Ramos (cell line): ENCODE measurements around the gene NDUFA9.

Experiments used
- in situ Hi-C: fragments of 300-500 bp; cut with MboI; formaldehyde crosslinking; loops from one replicate; pipeline ENCODE4 v1.14.3; 2022; ENCODE audit warnings: low sequenced_read_pairs; ENCODE audit not compliant: unreplicated experiment

Gene NDUFA9

GRCh38 chr12:4648501-4649357 is at the start of gene NDUFA9, which contains the start of gene AKAP3:
Gene NDUFA9 (plus strand): TSS chr12:4649114. CDS start chr12:4649127, 13 bp downstream.
Gene AKAP3 (minus strand): TSS chr12:4649051. CDS start chr12:4638196, 10,855 bp downstream.
- in situ Hi-C loops, result no loop called here

DNA sequence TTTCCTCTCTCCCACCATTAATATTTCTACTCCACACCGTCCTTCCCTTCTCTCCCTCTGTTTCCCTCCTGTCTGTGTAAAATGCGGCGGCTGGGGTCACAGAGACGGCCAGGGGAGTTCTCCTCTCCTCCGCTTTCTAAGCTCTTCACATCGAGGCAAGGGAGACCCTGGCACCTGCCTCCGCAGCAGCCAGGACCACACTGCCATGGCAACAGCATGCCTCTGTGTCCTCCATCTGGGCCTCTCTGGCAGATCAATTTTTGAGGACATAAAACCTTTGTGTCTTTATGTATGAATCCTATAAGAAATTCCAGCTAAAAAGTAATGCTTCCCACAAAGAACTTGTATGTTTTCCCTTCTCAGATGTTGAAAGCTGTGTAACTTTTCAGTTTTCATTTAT is 45.5 kb upstream of the NDUFA9 start:
- in situ Hi-C loops, result no loop called here

- in situ Hi-C loops, result no loop called here
These were observed 45.0 kb upstream of the NDUFA9 start for GRCh38 chr12:4603946-4604345.

DNA sequence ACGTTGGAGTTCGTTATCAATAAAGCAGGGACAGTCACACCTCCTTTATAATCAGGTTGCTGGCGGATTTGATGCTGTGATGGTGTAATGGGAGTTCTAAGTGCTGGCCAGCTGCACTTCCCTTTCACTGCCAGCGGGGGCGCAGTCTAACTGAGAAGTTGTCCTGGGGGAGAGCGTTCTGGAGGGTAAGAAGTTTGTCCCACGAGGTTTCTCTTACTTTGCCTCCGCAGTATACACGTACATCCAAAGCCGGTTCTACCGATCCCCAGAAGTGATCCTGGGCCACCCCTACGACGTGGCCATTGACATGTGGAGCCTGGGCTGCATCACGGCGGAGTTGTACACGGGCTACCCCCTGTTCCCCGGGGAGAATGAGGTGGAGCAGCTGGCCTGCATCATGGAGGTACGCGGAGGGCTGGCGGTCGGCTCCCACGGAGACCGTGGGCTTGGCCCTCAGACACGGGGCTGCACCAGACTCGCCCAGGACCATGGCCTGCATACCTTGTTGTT is 44.2 kb upstream of the NDUFA9 start:
- in situ Hi-C loops, result no loop called here

GRCh38 chr12:4607056-4607455 is 41.9 kb upstream of the NDUFA9 start:
- in situ Hi-C loops, result no loop called here

GRCh38 chr12:4609071-4609470 is 39.8 kb upstream of the NDUFA9 start:
- in situ Hi-C loops, result no loop called here

DNA sequence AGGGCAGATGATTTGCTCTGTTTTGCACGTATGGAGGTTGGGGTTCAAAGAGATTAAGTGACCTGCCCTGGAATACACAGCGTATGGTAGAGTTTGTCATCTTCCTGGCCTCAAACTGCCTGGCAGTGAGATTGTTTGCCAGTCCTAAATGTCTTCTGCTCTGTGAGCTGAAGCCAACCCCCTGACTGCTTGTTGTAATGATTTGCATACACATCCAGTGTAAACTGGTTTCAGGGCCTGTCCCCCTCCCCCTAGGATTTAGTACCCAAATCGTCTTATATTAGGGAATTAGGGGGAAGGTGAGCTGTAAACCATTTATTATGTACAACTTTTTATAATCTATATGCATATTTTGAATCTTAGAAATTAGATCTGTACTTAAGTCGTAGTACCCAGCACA is 38.4 kb upstream of the NDUFA9 start:
- in situ Hi-C loops, result no loop called here

- in situ Hi-C loops, result no loop called here
These were observed 33.2 kb upstream of the NDUFA9 start for GRCh38 chr12:4615667-4616066.

DNA sequence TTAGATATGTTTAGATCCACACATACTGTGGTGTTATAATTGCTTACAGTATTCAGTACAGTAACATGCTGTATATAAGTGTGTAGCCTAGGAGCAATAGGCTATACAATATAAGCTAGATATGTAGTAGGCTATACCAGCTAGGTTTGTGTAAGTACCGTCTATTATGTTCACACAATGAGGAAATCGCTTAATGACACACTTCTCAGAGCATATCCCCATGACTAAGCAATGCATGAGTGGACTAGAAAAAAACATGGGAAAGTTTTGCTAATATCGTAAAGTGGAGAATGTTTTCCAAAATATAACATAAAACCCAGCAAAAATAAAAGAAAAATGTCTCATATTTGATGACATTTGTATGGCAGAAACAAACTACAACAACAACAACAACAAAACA is 27.4 kb upstream of the NDUFA9 start:
- in situ Hi-C loops, result no loop called here

DNA sequence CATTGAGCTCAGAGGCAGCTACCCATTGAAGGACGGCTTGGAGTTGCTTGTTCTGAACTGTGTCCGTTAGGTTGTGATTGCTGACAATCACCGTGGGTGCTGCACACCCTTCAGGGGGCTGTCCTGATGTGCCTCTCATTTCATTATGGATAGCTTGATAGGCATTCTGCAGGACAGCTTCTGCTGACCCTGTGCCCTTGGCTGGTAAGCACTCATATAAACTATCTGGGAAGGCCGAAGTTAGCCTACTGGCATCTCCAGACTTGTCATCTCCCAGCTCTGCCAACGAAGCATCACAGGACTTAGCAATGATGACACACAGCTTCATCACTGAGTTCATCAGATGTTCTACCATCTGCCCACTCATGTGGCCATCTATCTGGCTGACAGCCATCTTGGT is 22.4 kb upstream of the NDUFA9 start:
- in situ Hi-C loops, result no loop called here

- in situ Hi-C loops, result no loop called here
These were observed 20.5 kb upstream of the NDUFA9 start for GRCh38 chr12:4628406-4628805.

GRCh38 chr12:4630262-4630661 is 18.7 kb upstream of the NDUFA9 start:
- in situ Hi-C loops, result no loop called here

DNA sequence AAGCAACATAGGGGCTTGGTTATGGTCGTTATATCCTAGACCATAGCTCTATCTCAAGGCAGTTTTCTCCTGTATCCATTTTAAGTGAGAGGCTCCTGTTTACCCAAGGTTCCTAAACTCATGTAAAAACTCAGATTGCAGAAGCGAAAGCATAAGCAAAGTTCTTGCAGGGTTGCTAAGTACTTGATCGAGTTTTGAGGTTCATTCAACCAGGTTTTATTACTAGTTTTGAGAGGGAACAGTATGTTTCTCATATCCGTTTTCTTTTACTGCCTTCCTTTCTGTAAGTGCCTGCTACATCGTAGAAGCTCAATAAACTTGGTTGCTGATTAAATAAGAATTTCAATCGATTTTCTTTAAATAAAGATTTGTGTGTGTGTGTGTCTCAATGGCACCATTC is 5.2 kb upstream of the NDUFA9 start:
- in situ Hi-C loops, result no loop called here

GRCh38 chr12:4645023-4645422 is 3.9 kb upstream of the NDUFA9 start:
- in situ Hi-C loops, result no loop called here

GRCh38 chr12:4648104-4648500 is 812 bp upstream of the NDUFA9 start:
- in situ Hi-C loops, result no loop called here

- in situ Hi-C loops, result no loop called here
These were observed 396 bp downstream of the NDUFA9 start for GRCh38 chr12:4649358-4649661.

DNA sequence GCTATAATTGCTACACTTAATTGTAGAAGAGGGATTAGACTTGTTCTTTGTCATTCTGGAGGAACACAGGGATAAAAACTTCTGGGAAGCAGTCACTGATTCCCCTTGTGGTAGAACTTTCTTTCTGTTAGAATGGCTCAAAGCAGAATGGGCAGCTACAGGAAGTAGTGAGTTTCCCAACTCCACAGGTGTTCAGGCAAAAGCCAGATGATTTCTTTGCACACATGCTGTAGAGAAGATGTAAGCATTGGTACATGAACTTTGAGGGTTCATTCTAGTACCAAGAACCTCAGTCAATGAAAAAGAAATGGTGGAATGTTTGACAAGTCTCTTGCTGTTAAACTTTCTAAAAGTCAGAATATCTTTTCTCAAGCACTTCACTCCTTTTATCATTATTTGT is 4.3 kb downstream of the NDUFA9 start:
- in situ Hi-C loops, result no loop called here

DNA sequence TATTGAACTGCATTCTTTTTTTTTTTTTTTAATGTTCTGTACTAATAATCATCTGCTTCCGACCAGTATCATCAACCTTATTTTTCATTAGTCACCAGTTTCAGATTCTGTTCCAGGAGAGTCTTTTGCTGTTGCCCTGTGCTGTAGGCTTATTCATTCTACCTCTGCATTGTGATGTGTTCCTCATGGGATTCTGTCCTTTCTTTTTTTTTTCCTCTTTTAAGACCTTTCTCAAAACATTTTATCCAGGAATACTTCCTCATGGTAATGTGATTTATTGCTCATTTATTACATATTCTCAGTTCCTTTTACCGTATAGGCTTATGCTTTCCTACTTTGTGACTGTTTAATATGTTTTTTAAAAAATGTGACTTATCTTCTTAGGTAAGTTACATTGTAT is 4.8 kb downstream of the NDUFA9 start:
- in situ Hi-C loops, result no loop called here

- in situ Hi-C loops, result no loop called here
These were observed 15.1 kb downstream of the NDUFA9 start for GRCh38 chr12:4663971-4664505.

DNA sequence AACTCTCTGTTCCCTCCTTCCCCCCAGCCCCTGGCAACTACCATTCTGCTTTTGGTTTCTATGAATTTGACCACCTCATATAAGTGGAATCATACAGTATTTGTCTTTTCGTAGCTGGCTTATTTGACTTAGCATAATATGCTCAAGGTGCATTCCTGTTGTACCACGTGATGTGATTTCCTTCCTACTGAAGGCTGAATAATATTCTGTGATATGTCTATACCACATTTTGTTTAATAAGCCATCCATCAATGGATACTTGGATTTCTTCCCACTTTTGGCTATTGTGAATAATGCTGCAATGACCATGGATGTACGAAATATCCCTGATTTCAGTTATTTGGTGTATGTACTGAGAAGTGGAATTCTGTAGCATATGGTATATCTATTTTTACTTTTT is 16.3 kb downstream of the NDUFA9 start:
- in situ Hi-C loops, result no loop called here

DNA sequence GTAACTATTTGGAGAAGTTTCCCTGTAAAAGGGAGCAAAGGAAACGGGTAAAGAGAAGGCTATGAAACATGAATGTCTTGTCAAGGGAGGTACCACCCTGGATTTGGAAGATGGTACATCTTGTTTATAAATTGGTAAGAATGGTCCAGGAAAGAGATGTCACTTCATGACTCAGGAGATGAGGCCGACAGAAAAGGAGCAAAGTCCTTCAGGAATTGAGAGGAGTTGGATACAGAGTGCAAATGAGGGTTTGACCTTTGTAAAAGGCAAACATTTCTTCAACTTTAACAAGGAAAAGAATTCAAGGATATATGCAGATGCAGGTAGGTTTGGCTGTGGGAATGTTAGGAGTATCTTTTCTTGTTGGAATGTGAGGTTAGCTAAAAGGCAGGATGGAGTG is 30.8 kb downstream of the NDUFA9 start:
- in situ Hi-C loops, result no loop called here

DNA sequence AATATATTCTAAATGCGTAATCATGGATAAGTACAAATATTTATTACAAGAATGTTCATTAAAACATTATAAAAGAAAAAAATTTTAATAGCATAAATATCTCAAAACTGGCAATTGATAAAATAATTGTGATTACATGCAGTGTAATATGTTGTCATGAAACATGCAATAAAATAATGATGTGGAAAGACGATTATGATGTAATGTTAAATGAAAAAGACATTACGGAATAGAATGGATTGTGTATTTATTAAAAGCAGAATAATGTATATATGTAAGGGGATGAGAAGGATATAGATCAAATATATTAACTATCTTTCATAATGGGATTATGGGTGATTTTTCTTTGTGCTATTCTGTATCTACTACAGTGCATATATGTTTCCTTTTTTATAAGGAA is 32.8 kb downstream of the NDUFA9 start:
- in situ Hi-C loops, result no loop called here
